Sigmoid colon (tissue), 7 donors: Measurements from ENCODE around the gene MAD1L1. TPM values are rescaled to one million over a fixed set of nuclear protein-coding genes. Genes with fewer than 3 reads are reported as not detected.

ENCODE experiments used
- DNase-seq: peaks from one replicate; pipeline ENCODE4 v3.0.0-alpha.2; 2019
- H3K27ac ChIP-seq, 4 donors: fragments of 200-600 bp; sonication (generic); one replicate each; pipeline ENCODE4 v1.5.1; 2016 to 2019; ENCODE audit warnings: mild to moderate bottlenecking in 1 of 4
- H3K27me3 ChIP-seq, 3 donors: fragments of 200-600 bp; sonication (generic); one replicate each; pipeline ENCODE4 v1.5.1; 2019; ENCODE audit warnings: mild to moderate bottlenecking in 1 of 3
- H3K36me3 ChIP-seq, 4 donors: fragments of 200-600 bp; sonication (generic); one replicate each; pipeline ENCODE4 v1.5.1; 2016 to 2019
- H3K4me1 ChIP-seq, 4 donors: fragments of 200-600 bp; sonication (generic); one replicate each; pipeline ENCODE4 v1.5.1; 2017 to 2019
- H3K4me3 ChIP-seq, 4 donors: fragments of 200-600 bp; sonication (generic); one replicate each; pipeline ENCODE4 v1.5.1; 2017 to 2019; ENCODE audit warnings: mild to moderate bottlenecking in 2 of 4, moderate library complexity in 1 of 4
- H3K9me3 ChIP-seq, 4 donors: fragments of 200-600 bp in 3 of 4; sonication (generic) in 3 of 4; one replicate each; pipeline versions ENCODE4 v1.5.1 to v1.6.1; 2013 to 2019
- EP300 ChIP-seq, 4 donors: sonication (generic); formaldehyde crosslinking; IDR thresholded peaks; one replicate each; pipeline ENCODE4 v1.6.1; 2017; ENCODE audit warnings: antibody characterized with exemption in 4 of 4
- POLR2A ChIP-seq, 2 donors: fragments of 450-650 bp; IDR thresholded peaks; one replicate each; pipeline ENCODE4 v1.6.1; 2016; ENCODE audit warnings: antibody characterized with exemption in 2 of 2, mild to moderate bottlenecking in 2 of 2, moderate library complexity in 2 of 2
- POLR2AphosphoS5 ChIP-seq, 4 donors: sonication (generic); formaldehyde crosslinking; IDR thresholded peaks; one replicate each; pipeline ENCODE4 v1.6.1; 2017; ENCODE audit warnings: antibody characterized with exemption in 4 of 4
- WGBS, 2 donors: extraction: QIAGEN DNeasy Blood & Tissue Kit; methylation state at CpG; one replicate each; pipeline ENCODE4 v1.1.7; 2013; 5-methylcytosine and 5-hydroxymethylcytosine counted together
- intact Hi-C: fragments of 100-400 bp; cut with DNase I; formaldehyde crosslinking; loops from one replicate; pipeline ENCODE4 v1.15.1; 2023
- polyA plus RNA-seq, 3 donors: library from polyadenylated mRNA; stranded (reverse); fragments of 200-250 nt; gene quantifications; one replicate each; pipeline ENCODE4 v1.2.3, GENCODE V29; 2013
- total RNA-seq, 4 donors: library from RNA; depleted of rRNA; stranded (reverse); fragments of >200 nt; gene quantifications; one replicate each; pipeline ENCODE4 v1.1.0, GENCODE V29; 2016
- TF ChIP-seq, protein P1 (sequence below), 4 experiments: fragments of 450-650 bp in 3 of 4; fragments of 200-600 bp in 1 of 4; IDR thresholded peaks; one replicate each; pipeline ENCODE4 v1.5.1; 2016 to 2019; ENCODE audit warnings: antibody characterized with exemption in 4 of 4, mild to moderate bottlenecking in 3 of 4, moderate library complexity in 2 of 4
- donor health status: healthy with polysubstance abuse.
- donor health status: Bipolar disorder and iron deficiency.
- donor health status: healthy.

Gene MAD1L1
- total and polyA plus RNA-seq, 7 donors: 10.2 to 38.4 (median 20.6) TPM

DNA sequence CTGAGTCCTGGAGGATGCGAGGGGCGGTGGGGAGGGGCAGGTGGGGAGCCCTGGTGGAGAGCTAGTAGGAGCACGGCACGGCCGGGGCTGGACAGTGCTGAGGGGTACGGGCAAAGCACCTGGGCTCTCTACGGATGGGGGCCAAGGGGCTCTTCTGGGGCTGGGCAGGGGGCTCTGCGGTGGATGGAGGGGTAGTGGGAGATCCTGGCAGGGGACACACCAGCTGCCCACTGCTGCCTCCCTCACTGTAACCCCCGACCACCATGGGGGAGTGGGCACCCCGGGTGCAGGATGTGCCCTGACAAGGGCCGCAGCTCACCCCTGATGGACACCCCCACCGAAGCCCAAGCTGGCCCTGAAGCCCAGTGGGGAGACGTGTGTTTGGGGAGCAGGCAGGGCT is 359.3 kb downstream of the MAD1L1 start:
- H3K27me3 ChIP-seq: no peaks in the 10 kb centered on the region
- H3K9me3 ChIP-seq: peaks cover 0 to 4% (median 0%) of the 10 kb centered on the region in 4 donors
- H3K36me3 ChIP-seq: no peaks in the 10 kb centered on the region
- intact Hi-C loops: no loop called here
- TF ChIP-seq EP300 (IDR thresholded peaks at IDR 0.05) (no peak), POLR2A (IDR thresholded peaks at IDR 0.05) (no peak), POLR2AphosphoS5 (IDR thresholded peaks at IDR 0.05) (no peak)
- TF ChIP-seq, protein P1, sequence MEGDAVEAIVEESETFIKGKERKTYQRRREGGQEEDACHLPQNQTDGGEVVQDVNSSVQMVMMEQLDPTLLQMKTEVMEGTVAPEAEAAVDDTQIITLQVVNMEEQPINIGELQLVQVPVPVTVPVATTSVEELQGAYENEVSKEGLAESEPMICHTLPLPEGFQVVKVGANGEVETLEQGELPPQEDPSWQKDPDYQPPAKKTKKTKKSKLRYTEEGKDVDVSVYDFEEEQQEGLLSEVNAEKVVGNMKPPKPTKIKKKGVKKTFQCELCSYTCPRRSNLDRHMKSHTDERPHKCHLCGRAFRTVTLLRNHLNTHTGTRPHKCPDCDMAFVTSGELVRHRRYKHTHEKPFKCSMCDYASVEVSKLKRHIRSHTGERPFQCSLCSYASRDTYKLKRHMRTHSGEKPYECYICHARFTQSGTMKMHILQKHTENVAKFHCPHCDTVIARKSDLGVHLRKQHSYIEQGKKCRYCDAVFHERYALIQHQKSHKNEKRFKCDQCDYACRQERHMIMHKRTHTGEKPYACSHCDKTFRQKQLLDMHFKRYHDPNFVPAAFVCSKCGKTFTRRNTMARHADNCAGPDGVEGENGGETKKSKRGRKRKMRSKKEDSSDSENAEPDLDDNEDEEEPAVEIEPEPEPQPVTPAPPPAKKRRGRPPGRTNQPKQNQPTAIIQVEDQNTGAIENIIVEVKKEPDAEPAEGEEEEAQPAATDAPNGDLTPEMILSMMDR (IDR thresholded peaks at IDR 0.05): no peak
- DNase-seq: no peak
- no peak overlapping the region for H3K4me3 ChIP-seq
- H3K4me1 ChIP-seq: no peaks in the 10 kb centered on the region
- WGBS, 2 donors: 96 to 97% methylated on average over 13 of the region's 13 CpGs
- H3K27ac ChIP-seq: no peak overlapping the region

DNA sequence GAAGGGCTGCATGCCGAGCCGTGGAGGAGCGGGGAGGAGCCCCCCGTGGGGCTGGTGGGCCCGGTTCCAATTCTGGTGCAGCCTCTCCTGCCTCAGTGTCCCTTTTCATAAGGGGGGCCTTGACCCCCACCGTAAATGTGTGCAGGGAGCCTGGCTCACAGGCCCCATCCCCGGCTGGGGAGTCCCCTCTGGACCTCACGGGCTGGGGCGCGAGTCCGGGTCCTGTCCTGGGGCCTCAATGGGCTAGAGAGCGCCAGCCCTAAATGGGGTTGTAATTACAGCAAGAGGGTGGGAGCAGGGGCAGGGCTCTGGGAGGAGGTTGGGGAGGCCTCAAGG is 359.7 kb downstream of the MAD1L1 start:
- Histone ChIP-seq H3K4me1 (no peaks in the 10 kb centered on the region), H3K4me3 (no peak overlapping the region), H3K27ac (no peak overlapping the region), H3K9me3 (peaks cover 0 to 4% (median 0%) of the 10 kb centered on the region in 4 donors), H3K36me3 (no peaks in the 10 kb centered on the region), H3K27me3 (no peaks in the 10 kb centered on the region)
- no peak for TF ChIP-seq EP300 (IDR thresholded peaks at IDR 0.05)
- TF ChIP-seq, protein P1 (IDR thresholded peaks at IDR 0.05): no peak
- TF ChIP-seq POLR2A (IDR thresholded peaks at IDR 0.05): no peak
- no peak for TF ChIP-seq POLR2AphosphoS5 (IDR thresholded peaks at IDR 0.05)
- intact Hi-C loops: no loop called here
- 90 to 91% methylated on average over 12 of the region's 12 CpGs for WGBS, 2 donors
- DNase-seq: no peak

DNA sequence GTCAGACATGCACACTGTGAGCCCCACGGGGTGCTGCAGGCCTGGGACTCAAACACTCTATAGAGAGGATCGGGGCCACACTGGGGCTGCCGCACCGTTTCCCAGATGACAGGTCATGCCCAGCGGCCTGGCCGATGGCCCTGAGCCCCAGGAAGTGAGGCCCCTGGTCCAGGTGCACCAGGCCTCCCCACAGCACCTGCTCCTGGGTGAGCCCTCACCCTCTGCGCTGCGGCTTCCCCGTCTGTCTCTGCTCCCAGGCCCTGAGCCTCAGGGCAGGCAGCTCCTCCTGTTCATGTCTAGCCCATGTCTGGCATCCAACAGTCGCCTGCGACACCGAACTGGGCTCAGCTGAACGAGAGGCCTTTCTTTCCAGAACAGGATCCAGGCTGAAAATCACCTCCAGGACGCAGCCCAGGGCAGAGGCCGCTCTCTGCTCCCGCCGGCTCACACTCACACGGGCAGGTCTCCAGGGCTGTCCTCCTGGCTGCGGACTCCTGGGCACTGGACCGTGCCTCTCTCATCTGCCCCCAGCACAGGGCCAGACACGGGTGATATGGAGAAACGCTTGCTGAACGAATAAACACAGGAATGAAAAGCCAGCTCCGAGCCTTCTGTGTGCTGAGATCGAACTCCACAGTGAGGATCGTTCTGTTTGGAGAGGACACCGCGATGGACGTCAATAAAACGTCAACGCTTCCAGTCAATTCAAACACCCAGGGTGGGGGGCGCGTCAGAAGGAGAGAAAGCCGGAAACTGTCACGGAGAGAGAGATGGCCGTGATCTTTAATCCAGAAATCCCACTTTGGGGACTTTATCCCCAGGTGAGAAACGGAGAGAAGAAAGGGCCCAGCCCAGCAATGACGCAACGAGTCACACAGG is 360.3 kb downstream of the MAD1L1 start:
- DNase-seq: no peak
- intact Hi-C loops: no loop called here
- Histone ChIP-seq H3K9me3 (no peaks in the 10 kb centered on the region), H3K4me1 (no peaks in the 10 kb centered on the region), H3K36me3 (no peaks in the 10 kb centered on the region), H3K4me3 (no peak overlapping the region), H3K27ac (no peak overlapping the region), H3K27me3 (no peaks in the 10 kb centered on the region)
- WGBS, 2 donors: 93 to 95% methylated on average over 39 of the region's 39 CpGs
- TF ChIP-seq POLR2A (IDR thresholded peaks at IDR 0.05) (no peak), POLR2AphosphoS5 (IDR thresholded peaks at IDR 0.05) (no peak), EP300 (IDR thresholded peaks at IDR 0.05) (no peak)
- TF ChIP-seq, protein P1 (IDR thresholded peaks at IDR 0.05): no peak

DNA sequence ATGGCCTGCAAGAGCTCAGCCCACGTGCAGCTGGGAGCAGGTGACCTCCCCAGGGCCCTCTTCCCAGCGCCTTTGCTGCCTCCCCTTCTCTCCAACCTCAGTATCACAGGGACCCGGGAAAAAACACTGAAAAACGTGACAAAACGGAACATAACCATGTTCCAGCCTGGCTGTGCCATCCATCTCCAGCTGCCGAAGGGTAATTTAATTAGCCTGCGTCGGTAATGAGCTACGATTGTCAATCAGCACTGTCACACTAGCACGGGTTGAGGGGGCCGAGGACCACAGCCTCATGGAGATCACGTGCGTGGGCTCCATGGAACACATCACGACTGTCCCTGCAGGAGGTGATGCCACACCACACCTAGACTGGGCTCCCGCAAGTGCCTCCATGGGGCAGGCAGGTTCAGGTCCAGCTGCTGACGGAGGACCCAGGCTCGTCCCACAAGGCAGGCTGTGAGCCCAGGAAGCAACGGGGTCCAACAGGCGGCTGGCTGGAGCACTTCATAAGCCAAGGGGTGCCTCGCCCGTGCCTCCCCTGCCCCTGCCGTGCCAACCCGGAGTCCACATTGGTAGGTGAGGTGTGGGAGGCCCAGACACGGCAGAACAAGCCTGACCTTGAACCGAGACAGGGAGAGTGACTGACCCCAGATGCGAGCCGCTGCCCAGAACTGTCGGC is 363.2 kb downstream of the MAD1L1 start:
- Histone ChIP-seq H3K4me3 (no peak overlapping the region), H3K27ac (no peak overlapping the region), H3K9me3 (no peaks in the 10 kb centered on the region), H3K27me3 (no peaks in the 10 kb centered on the region), H3K36me3 (no peaks in the 10 kb centered on the region), H3K4me1 (no peaks in the 10 kb centered on the region)
- DNase-seq: no peak
- intact Hi-C loops: no loop called here
- TF ChIP-seq POLR2AphosphoS5 (IDR thresholded peaks at IDR 0.05) (no peak), POLR2A (IDR thresholded peaks at IDR 0.05) (no peak), EP300 (IDR thresholded peaks at IDR 0.05) (no peak)
- TF ChIP-seq, protein P1 (IDR thresholded peaks at IDR 0.05): no peak
- 96 to 97% methylated on average over 28 of the region's 28 CpGs for WGBS, 2 donors
